Fibroblast of gingiva (primary cell): ENCODE results near the gene TMEM214.
A peak's percentile ranks its signal among the peaks of the same experiment; 100 is the strongest.

Experiments
- DNase-seq: peaks from one replicate; pipeline ENCODE4 v3.0.0-alpha.2; 2011; ENCODE audit warnings: low read depth

Gene TMEM214

GRCh38 chr2:27009716-27010115 is 23.0 kb upstream of the TMEM214 start:
- no peak for DNase-seq

GRCh38 chr2:27010139-27010538 is 22.6 kb upstream of the TMEM214 start:
- DNase-seq: no peak

GRCh38 chr2:27013738-27014137 is 19.0 kb upstream of the TMEM214 start:
- no peak for DNase-seq

- no peak for DNase-seq
Measured at GRCh38 chr2:27014771-27015433, 17.9 kb upstream of the TMEM214 start.

GRCh38 chr2:27016801-27017325 is 15.9 kb upstream of the TMEM214 start:
- DNase-seq: peak; percentile 58

GRCh38 chr2:27018142-27018541 is 14.6 kb upstream of the TMEM214 start:
- no peak for DNase-seq

GRCh38 chr2:27019459-27019858 is 13.3 kb upstream of the TMEM214 start:
- DNase-seq: no peak

- no peak for DNase-seq
Measured at GRCh38 chr2:27019931-27020855, 12.6 kb upstream of the TMEM214 start.

GRCh38 chr2:27021253-27022049 is 11.3 kb upstream of the TMEM214 start:
- DNase-seq: no peak

GRCh38 chr2:27023740-27024139 is 9.0 kb upstream of the TMEM214 start:
- no peak for DNase-seq

- DNase-seq: no peak
Measured at GRCh38 chr2:27024188-27024587, 8.6 kb upstream of the TMEM214 start.

GRCh38 chr2:27024812-27025211 is 8.0 kb upstream of the TMEM214 start:
- no peak for DNase-seq

- DNase-seq: no peak
Measured at GRCh38 chr2:27025281-27025800, 7.4 kb upstream of the TMEM214 start.

- no peak for DNase-seq
Measured at GRCh38 chr2:27025861-27026851, 6.6 kb upstream of the TMEM214 start.

- DNase-seq: no peak
Measured at GRCh38 chr2:27027211-27027651, 5.5 kb upstream of the TMEM214 start.

GRCh38 chr2:27029051-27029450 is 3.7 kb upstream of the TMEM214 start:
- no peak for DNase-seq

- DNase-seq: no peak
Measured at GRCh38 chr2:27033253-27033852, 588 bp downstream of the TMEM214 start.

GRCh38 chr2:27038012-27038411 is 5.2 kb downstream of the TMEM214 start:
- DNase-seq: no peak

- DNase-seq: no peak
Measured at GRCh38 chr2:27038631-27039339, 6.0 kb downstream of the TMEM214 start.

- DNase-seq: no peak
Measured at GRCh38 chr2:27039426-27039825, 6.7 kb downstream of the TMEM214 start.
